Neuronal stem cell (in vitro differentiated cells): Measurements from ENCODE around the gene RASSF5.

Experiments used
- DNase-seq: peaks from one replicate; pipeline ENCODE4 v3.0.0-alpha.2; 2013; ENCODE audit warnings: low spot score
- H2AFZ ChIP-seq: one replicate; pipeline ENCODE4 v1.6.1; 2013; ENCODE audit warnings: mild to moderate bottlenecking, low read length, inconsistent platforms
- H2AK5ac ChIP-seq: 2 replicates; pipeline ENCODE4 v1.6.1; 2013; ENCODE audit warnings: low read depth, mild to moderate bottlenecking, inconsistent platforms, low read length, moderate library complexity, mixed read lengths
- H2BK120ac ChIP-seq: 2 replicates; pipeline ENCODE4 v1.6.1; 2013; ENCODE audit warnings: low read depth, mild to moderate bottlenecking, inconsistent platforms, low read length, moderate library complexity, mixed read lengths
- H2BK12ac ChIP-seq: one replicate; pipeline ENCODE4 v1.6.1; 2013; ENCODE audit warnings: low read length, inconsistent platforms
- H2BK15ac ChIP-seq: 2 replicates; pipeline ENCODE4 v1.6.1; 2013; ENCODE audit warnings: mild to moderate bottlenecking, low read length, inconsistent platforms, mixed read lengths
- H2BK5ac ChIP-seq: one replicate; pipeline ENCODE4 v1.6.1; 2013; ENCODE audit warnings: inconsistent platforms, mild to moderate bottlenecking, low read length, moderate library complexity
- H3K14ac ChIP-seq: one replicate; pipeline ENCODE4 v1.6.1; 2013; ENCODE audit warnings: low read length, inconsistent platforms
- H3K18ac ChIP-seq: 2 replicates; pipeline ENCODE4 v1.6.1; 2013; ENCODE audit warnings: low read length, inconsistent platforms
- H3K23ac ChIP-seq: 2 replicates; pipeline ENCODE4 v1.6.1; 2013; ENCODE audit warnings: low read depth, mild to moderate bottlenecking, mixed read lengths, low read length, inconsistent platforms; ENCODE audit not compliant: poor library complexity
- H3K27ac ChIP-seq: replicated peaks from 3 replicates; pipeline ENCODE4 v1.5.1; 2013; ENCODE audit warnings: low read length, inconsistent platforms
- H3K27me3 ChIP-seq, 3 experiments: 2 replicates each; pipeline ENCODE4 v1.6.1; 2013; ENCODE audit warnings: low read length in 3 of 3, mild to moderate bottlenecking in 2 of 3, inconsistent platforms in 1 of 3, low read depth in 1 of 3, mixed read lengths in 1 of 3, moderate library complexity in 1 of 3; ENCODE audit not compliant: control insufficient read depth in 3 of 3, insufficient read depth in 3 of 3
- H3K36me3 ChIP-seq, 2 donors: replicated peaks in 1 of 2; 2 replicates each; pipeline ENCODE4 v1.6.1; 2013; ENCODE audit warnings: low read length in 2 of 2; ENCODE audit not compliant: control insufficient read depth in 2 of 2, insufficient read depth in 2 of 2
- H3K4ac ChIP-seq: 2 replicates; pipeline ENCODE4 v1.6.1; 2013; ENCODE audit warnings: inconsistent platforms, mild to moderate bottlenecking, low read length, moderate library complexity
- H3K4me1 ChIP-seq, 2 donors: 1 replicate in 1 of 2; 2 replicates in 1 of 2; pipeline ENCODE4 v1.6.1; 2013; ENCODE audit warnings: low read length in 2 of 2, low read depth in 1 of 2; ENCODE audit not compliant: control insufficient read depth in 2 of 2, insufficient read depth in 1 of 2
- H3K4me2 ChIP-seq: one replicate; pipeline ENCODE4 v1.6.1; 2013; ENCODE audit warnings: mild to moderate bottlenecking, low read length, inconsistent platforms; ENCODE audit not compliant: insufficient read depth, poor library complexity, severe bottlenecking
- H3K4me3 ChIP-seq, 2 donors: 2 replicates each; pipeline ENCODE4 v1.5.1; 2013; ENCODE audit warnings: low read length in 2 of 2, mild to moderate bottlenecking in 2 of 2, inconsistent platforms in 1 of 2, moderate library complexity in 1 of 2
- H3K79me1 ChIP-seq: one replicate; pipeline ENCODE4 v1.6.1; 2013; ENCODE audit warnings: low read depth, mild to moderate bottlenecking, inconsistent platforms, low read length, moderate library complexity
- H3K9ac ChIP-seq: one replicate; pipeline ENCODE4 v1.6.1; 2013; ENCODE audit warnings: mild to moderate bottlenecking, low read depth, low read length, inconsistent platforms; ENCODE audit not compliant: poor library complexity
- H3K9me3 ChIP-seq, 2 donors: replicated peaks in 1 of 2; 2 replicates each; pipeline versions ENCODE3 to v1.6.1; 2013; ENCODE audit warnings: low read length in 2 of 2, mild to moderate bottlenecking in 2 of 2, inconsistent platforms in 1 of 2, low read depth in 1 of 2, mixed read lengths in 1 of 2, moderate library complexity in 1 of 2; ENCODE audit not compliant: control insufficient read depth in 2 of 2, insufficient read depth in 1 of 2
- H4K8ac ChIP-seq: one replicate; pipeline ENCODE4 v1.6.1; 2013; ENCODE audit warnings: low read depth, mild to moderate bottlenecking, inconsistent platforms, low read length, moderate library complexity
- H4K91ac ChIP-seq: one replicate; pipeline ENCODE4 v1.6.1; 2013; ENCODE audit warnings: low read length, low read depth, mild to moderate bottlenecking, inconsistent platforms; ENCODE audit not compliant: poor library complexity
- WGBS, 2 donors: extraction: QIAGEN DNeasy Blood & Tissue Kit; methylation state at CpG; one replicate each; pipeline ENCODE4 v1.1.7; 2013; ENCODE audit warnings: missing lambda C conversion rate in 2 of 2, mixed read lengths in 1 of 2; ENCODE audit not compliant: insufficient read length in 2 of 2, insufficient replicate concordance in 1 of 2; ENCODE audit errors: extremely low coverage in 2 of 2; 5-methylcytosine and 5-hydroxymethylcytosine counted together

The RASSF5 gene

DNA sequence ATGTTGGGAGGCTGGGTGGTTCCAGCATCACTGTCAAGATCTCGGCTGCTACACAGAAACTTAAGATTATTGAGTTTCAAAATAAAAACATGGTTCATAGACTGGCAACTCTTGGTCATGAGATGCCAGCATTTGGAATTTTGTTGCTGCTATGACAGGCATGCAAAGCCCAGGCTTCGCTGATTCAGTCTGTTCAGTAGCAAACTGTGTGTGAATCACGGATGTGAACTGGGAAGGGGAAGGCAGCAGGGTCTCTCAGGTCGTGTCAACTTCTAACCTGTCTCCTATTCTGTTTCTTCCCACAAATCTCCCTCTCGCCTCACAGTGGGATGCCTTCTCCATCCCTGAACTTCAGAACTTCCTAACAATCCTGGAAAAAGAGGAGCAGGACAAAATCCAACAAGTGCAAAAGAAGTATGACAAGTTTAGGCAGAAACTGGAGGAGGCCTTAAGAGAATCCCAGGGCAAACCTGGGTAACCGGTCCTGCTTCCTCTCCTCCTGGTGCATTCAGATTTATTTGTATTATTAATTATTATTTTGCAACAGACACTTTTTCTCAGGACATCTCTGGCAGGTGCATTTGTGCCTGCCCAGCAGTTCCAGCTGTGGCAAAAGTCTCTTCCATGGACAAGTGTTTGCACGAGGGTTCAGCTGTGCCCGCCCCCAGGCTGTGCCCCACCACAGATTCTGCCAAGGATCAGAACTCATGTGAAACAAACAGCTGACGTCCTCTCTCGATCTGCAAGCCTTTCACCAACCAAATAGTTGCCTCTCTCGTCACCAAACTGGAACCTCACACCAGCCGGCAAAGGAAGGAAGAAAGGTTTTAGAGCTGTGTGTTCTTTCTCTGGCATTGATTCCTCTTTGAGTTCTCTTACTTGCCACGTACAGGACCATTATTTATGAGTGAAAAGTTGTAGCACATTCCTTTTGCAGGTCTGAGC lies 79.4 kb downstream of the RASSF5 start:
- DNase-seq: no peak

GRCh38 chr1:206587904-206588303 lies 80.6 kb downstream of the RASSF5 start:
- no peaks in the 10 kb centered on the region for H3K27me3 ChIP-seq
- H3K23ac ChIP-seq: no peak overlapping the region
- WGBS, 2 donors: no CpG with 5 or more reads among the region's 14 CpGs
- no peak overlapping the region for H2BK5ac ChIP-seq
- no peak for DNase-seq
- H3K4me2 ChIP-seq: no peak overlapping the region
- H3K9me3 ChIP-seq: no peaks in the 10 kb centered on the region
- peak overlapping the region; percentile 12 for H3K27ac ChIP-seq
- no peaks in the 10 kb centered on the region for H3K79me1 ChIP-seq
- H3K36me3 ChIP-seq: peaks cover 5 to 41% of the 10 kb centered on the region in 2 donors
- H3K18ac ChIP-seq: no peak overlapping the region
- no peak overlapping the region for H2BK12ac ChIP-seq
- no peak overlapping the region for H3K4ac ChIP-seq
- peaks cover 8 to 12% of the 10 kb centered on the region in 2 donors for H3K4me1 ChIP-seq
- H3K9ac ChIP-seq: no peak overlapping the region
- H2BK15ac ChIP-seq: no peak overlapping the region
- no peak overlapping the region for H4K91ac ChIP-seq
- H2BK120ac ChIP-seq: no peak overlapping the region
- H2AK5ac ChIP-seq: no peak overlapping the region
- no peak overlapping the region for H3K4me3 ChIP-seq
- no peak overlapping the region for H4K8ac ChIP-seq
- no peak overlapping the region for H3K14ac ChIP-seq
- H2AFZ ChIP-seq: no peak overlapping the region

More for the DNA sequence above, 79.4 kb downstream of the RASSF5 start:
- no peak overlapping the region for H2BK120ac ChIP-seq
- H4K8ac ChIP-seq: no peak overlapping the region
- H2BK5ac ChIP-seq: no peak overlapping the region
- no peak overlapping the region for H3K4me3 ChIP-seq
- no peak overlapping the region for H3K27ac ChIP-seq
- H3K9me3 ChIP-seq: no peaks in the 10 kb centered on the region
- H3K79me1 ChIP-seq: no peaks in the 10 kb centered on the region
- no peak overlapping the region for H3K18ac ChIP-seq
- no peak overlapping the region for H2BK12ac ChIP-seq
- H3K4ac ChIP-seq: no peak overlapping the region
- no peaks in the 10 kb centered on the region for H3K27me3 ChIP-seq
- no CpG with 5 or more reads among the region's 13 CpGs for WGBS, 2 donors
- H2BK15ac ChIP-seq: no peak overlapping the region
- H2AFZ ChIP-seq: no peak overlapping the region
- H3K9ac ChIP-seq: no peak overlapping the region
- H4K91ac ChIP-seq: no peak overlapping the region
- no peak overlapping the region for H2AK5ac ChIP-seq
- H3K23ac ChIP-seq: no peak overlapping the region
- peaks cover 8 to 12% of the 10 kb centered on the region in 2 donors for H3K4me1 ChIP-seq
- no peak overlapping the region for H3K4me2 ChIP-seq
- H3K36me3 ChIP-seq: peaks cover 2 to 29% of the 10 kb centered on the region in 2 donors
- no peak overlapping the region for H3K14ac ChIP-seq

DNA sequence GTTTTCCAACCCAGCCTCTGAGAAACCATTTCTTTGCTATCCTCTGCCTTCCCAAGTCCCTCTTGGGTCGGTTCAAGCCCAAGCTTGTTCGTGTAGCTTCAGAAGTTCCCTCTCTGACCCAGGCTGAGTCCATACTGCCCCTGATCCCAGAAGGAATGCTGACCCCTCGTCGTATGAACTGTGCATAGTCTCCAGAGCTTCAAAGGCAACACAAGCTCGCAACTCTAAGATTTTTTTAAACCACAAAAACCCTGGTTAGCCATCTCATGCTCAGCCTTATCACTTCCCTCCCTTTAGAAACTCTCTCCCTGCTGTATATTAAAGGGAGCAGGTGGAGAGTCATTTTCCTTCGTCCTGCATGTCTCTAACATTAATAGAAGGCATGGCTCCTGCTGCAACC lies 81.2 kb downstream of the RASSF5 start:
- Histone ChIP-seq H2BK15ac (no peak overlapping the region), H2BK120ac (no peak overlapping the region), H3K23ac (no peak overlapping the region), H3K4me1 (peaks cover 8 to 12% of the 10 kb centered on the region in 2 donors), H3K4ac (no peak overlapping the region), H4K8ac (no peak overlapping the region), H2BK5ac (no peak overlapping the region), H3K9me3 (no peaks in the 10 kb centered on the region), H3K14ac (no peak overlapping the region), H3K9ac (no peak overlapping the region), H3K4me2 (no peak overlapping the region), H3K27me3 (no peaks in the 10 kb centered on the region), H3K4me3 (no peak overlapping the region), H4K91ac (no peak overlapping the region), H3K18ac (no peak overlapping the region), H2BK12ac (no peak overlapping the region), H3K27ac (peak overlapping the region; percentile 12), H2AK5ac (no peak overlapping the region), H2AFZ (no peak overlapping the region), H3K36me3 (peaks cover 6 to 47% of the 10 kb centered on the region in 2 donors), H3K79me1 (no peaks in the 10 kb centered on the region)
- no CpG with 5 or more reads among the region's 6 CpGs for WGBS, 2 donors
- DNase-seq: no peak

GRCh38 chr1:206589206-206589605 lies 81.9 kb downstream of the RASSF5 start:
- Histone ChIP-seq H3K14ac (no peak overlapping the region), H3K27me3 (no peaks in the 10 kb centered on the region), H4K91ac (no peak overlapping the region), H2BK12ac (no peak overlapping the region), H3K18ac (no peak overlapping the region), H3K9me3 (no peaks in the 10 kb centered on the region), H3K4me1 (peaks cover 8 to 12% of the 10 kb centered on the region in 2 donors), H2BK5ac (no peak overlapping the region), H3K27ac (no peak overlapping the region), H3K9ac (no peak overlapping the region), H2BK120ac (no peak overlapping the region), H3K23ac (no peak overlapping the region), H2AK5ac (no peak overlapping the region), H4K8ac (no peak overlapping the region), H2AFZ (no peak overlapping the region), H3K4me2 (no peak overlapping the region), H2BK15ac (no peak overlapping the region), H3K4me3 (no peak overlapping the region), H3K4ac (no peak overlapping the region), H3K36me3 (peaks cover 8 to 54% of the 10 kb centered on the region in 2 donors), H3K79me1 (no peaks in the 10 kb centered on the region)
- WGBS, 2 donors: no CpG with 5 or more reads among the region's 7 CpGs
- no peak for DNase-seq
